GM10248 (cell line): ENCODE results near the gene POLA2.
A peak's percentile ranks its signal among the peaks of the same experiment; 100 is the strongest.
"Not testable (repeated sequence)": the region's sequence is repeated elsewhere in the genome, so short reads cannot be mapped to it uniquely, and the experiment has no call there.

Source experiments
- CTCF ChIA-PET: fragments of 300-600 bp; sonication (Branson Sonifier 250); formaldehyde crosslinking; extraction: SDS; loops from one replicate; lab custom pipeline; 2021; ENCODE audit warnings: antibody characterized with exemption; lab: Yijun Ruan, JAX
- POLR2A ChIA-PET: fragments of 350-650 bp; sonication (Branson Sonifier 250); formaldehyde crosslinking; extraction: SDS; loops from one replicate; lab custom pipeline; 2020; ENCODE audit warnings: antibody characterized with exemption; lab: Yijun Ruan, JAX
- DNase-seq: peaks from one replicate; pipeline ENCODE4 v3.0.0; 2012; ENCODE audit errors: extremely low spot score
- TF ChIP-seq, protein P1 (sequence below): IDR thresholded peaks from 2 replicates; pipeline ENCODE4 v1.5.1; 2012; ENCODE audit warnings: mild to moderate bottlenecking, low read depth; ENCODE audit errors: extremely low read depth, missing control alignments, control extremely low read depth

POLA2 gene

GRCh38 chr11:65224930-65225278, 36.9 kb upstream of the POLA2 start:
- CTCF ChIA-PET, result interaction anchor here (0.7 to 5.6 kb wide), 24 partner anchors 10 to 377 kb away, joined by 3 to 60 read pairs (median 4); partner anchors contain the start of genes BATF2, CDC42EP2 and SPDYC

GRCh38 chr11:65225279-65226102, 36.3 kb upstream of the POLA2 start:
- CTCF ChIA-PET, result interaction anchor here (0.7 to 5.6 kb wide), 31 partner anchors 11 to 378 kb away, joined by 3 to 60 read pairs (median 4); partner anchors contain the start of genes BATF2, CDC42EP2, DPF2 and SPDYC
- peak; percentile 84 for DNase-seq
- POLR2A ChIA-PET, result interaction anchor here (0.6 kb wide), 1 partner anchor 211 kb away, joined by 3 read pairs; the partner anchor contains the start of gene ARL2
- TF ChIP-seq, protein P1, sequence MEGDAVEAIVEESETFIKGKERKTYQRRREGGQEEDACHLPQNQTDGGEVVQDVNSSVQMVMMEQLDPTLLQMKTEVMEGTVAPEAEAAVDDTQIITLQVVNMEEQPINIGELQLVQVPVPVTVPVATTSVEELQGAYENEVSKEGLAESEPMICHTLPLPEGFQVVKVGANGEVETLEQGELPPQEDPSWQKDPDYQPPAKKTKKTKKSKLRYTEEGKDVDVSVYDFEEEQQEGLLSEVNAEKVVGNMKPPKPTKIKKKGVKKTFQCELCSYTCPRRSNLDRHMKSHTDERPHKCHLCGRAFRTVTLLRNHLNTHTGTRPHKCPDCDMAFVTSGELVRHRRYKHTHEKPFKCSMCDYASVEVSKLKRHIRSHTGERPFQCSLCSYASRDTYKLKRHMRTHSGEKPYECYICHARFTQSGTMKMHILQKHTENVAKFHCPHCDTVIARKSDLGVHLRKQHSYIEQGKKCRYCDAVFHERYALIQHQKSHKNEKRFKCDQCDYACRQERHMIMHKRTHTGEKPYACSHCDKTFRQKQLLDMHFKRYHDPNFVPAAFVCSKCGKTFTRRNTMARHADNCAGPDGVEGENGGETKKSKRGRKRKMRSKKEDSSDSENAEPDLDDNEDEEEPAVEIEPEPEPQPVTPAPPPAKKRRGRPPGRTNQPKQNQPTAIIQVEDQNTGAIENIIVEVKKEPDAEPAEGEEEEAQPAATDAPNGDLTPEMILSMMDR, result peak; percentile 53

More at GRCh38 chr11:65224930-65225278, 36.9 kb upstream of the POLA2 start:
- TF ChIP-seq, protein P1, result no peak
- POLR2A ChIA-PET, result interaction anchor here (0.6 kb wide), 1 partner anchor 211 kb away, joined by 3 read pairs; the partner anchor contains the start of gene ARL2
- no peak for DNase-seq

- CTCF ChIA-PET, result interaction anchor here (0.9 to 5.6 kb wide), 29 partner anchors 10 to 285 kb away, joined by 3 to 60 read pairs (median 4); partner anchors contain the start of genes BATF2, CDC42EP2 and DPF2
- POLR2A ChIA-PET, result interaction anchor here (0.6 kb wide), 1 partner anchor 64 kb away, joined by 4 read pairs; no protein-coding TSS in a partner anchor
- TF ChIP-seq, protein P1, result no peak
- no peak for DNase-seq
Measured at GRCh38 chr11:65226103-65226442, 35.7 kb upstream of the POLA2 start.

- TF ChIP-seq, protein P1, result no peak
- POLR2A ChIA-PET, result no interaction called here
- CTCF ChIA-PET, result interaction anchor here (2.7 to 5.6 kb wide), 4 partner anchors 23 to 102 kb away, joined by 13 to 53 read pairs (median 28); partner anchors contain the start of gene CDC42EP2
- no peak for DNase-seq
Measured at GRCh38 chr11:65227879-65228278, 33.9 kb upstream of the POLA2 start.

DNA sequence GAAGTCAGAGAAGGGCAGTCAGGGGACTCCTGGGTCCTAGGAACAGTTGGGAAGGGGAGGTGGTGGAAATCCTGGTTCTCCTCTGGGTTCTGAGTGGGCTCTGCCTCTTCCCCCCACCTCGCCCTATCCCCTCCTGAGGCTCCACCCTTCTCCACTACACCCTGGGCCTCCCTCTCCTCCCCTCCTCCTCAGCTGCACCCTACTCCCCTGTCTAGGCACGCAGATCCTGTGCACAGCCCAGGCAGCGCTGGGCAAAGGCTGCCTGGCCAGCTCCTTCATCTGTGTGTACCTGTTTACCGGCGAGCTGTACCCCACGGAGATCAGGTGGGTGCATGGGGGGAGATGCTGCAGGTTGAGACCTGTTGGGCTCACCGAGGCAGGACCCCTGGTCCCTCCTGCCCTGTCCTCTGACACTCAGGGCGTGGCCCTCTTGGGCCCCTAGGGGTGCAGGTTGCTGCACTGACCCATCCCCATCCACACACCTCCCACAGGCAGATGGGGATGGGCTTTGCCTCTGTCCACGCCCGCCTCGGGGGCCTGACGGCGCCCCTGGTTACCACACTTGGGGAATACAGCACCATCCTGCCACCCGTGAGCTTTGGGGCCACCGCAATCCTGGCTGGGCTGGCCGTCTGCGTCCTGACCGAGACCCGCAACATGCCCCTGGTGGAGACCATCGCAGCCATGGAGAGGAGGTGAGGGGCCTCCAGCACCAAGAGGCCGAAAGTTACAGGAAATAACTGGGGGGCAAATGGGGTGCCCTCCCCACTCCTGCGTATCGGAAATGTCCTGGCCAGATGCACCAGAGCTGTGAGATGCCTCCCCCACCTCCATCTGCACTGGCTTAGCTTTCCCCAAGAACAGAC, 25.3 kb upstream of the POLA2 start:
- DNase-seq, result no peak
- TF ChIP-seq, protein P1, result no peak
- POLR2A ChIA-PET, result no interaction called here
- CTCF ChIA-PET, result interaction anchor here (1.2 to 1.5 kb wide), 3 partner anchors 11 to 93 kb away, joined by 3 to 5 read pairs (median 3); no protein-coding TSS in a partner anchor

DNA sequence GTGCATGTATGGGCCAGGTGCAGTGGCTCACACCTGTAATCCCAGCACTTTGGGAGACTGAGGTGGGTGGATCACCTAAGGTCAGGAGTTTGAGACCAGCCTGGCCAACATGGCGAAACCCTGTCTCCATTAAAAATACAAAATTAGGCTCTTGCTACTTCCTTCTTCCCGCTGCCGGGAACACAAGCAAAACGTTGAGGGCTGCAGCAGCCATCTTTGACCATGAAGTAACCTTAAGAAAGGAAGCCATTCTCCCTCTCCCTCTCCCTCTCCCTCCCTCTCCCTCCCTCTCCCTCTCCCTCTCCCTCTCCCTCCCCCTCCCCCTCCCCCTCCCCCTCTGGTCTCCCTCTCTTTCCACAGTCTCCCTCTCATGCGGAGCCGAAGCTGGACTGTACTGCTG, 23.5 kb upstream of the POLA2 start:
- DNase-seq, POLR2A ChIA-PET, CTCF ChIA-PET: not testable (repeated sequence)
